Endometrial microvascular endothelial cells (primary cell): ENCODE data around the gene DHRSX. TPM values are rescaled to one million over a fixed set of nuclear protein-coding genes. Genes with fewer than 3 reads are reported as not detected.
"Not testable (repeated sequence)": the region's sequence is repeated elsewhere in the genome, so short reads cannot be mapped to it uniquely, and the experiment has no call there.

Experiments
- in situ Hi-C: cut with HindIII; loops from 2 replicates; pipeline ENCODE4 v1.10.0; 2017; ENCODE audit warnings: low sequenced_read_pairs, low pct_unique_long_range_greater_than_20kb; ENCODE audit errors: inconsistent ontology term
- total RNA-seq: library from RNA; depleted of rRNA; stranded (reverse); fragments of >200 nt; gene quantifications from one replicate; pipeline ENCODE4 v1.2.3, GENCODE V29; 2015; ENCODE audit errors: inconsistent ontology term

Gene DHRSX
- total RNA-seq, 1 donor from 2014 or later: 13.8 TPM

- in situ Hi-C loops: not testable (repeated sequence)
Measured at GRCh38 chrX:2481597-2481996, 19.2 kb downstream of the DHRSX start.

DNA sequence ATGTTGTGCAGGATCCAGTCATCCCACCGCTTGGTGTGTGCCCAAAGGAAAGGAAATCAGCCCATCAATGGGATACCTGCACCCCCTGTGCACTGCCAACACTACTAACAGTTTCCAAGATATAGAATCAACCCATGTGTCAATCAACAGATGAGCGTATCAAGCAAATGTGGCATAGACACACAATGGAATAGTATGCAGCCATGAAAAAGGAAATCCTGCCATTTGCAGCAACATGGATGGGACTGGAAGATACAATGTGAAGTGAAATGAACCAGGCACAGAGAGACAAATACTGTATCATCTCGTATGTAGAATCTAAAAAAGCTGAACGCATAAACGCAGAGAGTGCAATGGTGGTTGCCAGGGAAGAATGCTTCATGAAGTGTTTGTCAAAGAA is 20.8 kb downstream of the DHRSX start:
- in situ Hi-C loops: not testable (repeated sequence)

GRCh38 chrX:2479420-2479780 is 21.4 kb downstream of the DHRSX start:
- in situ Hi-C loops: no loop called here

- in situ Hi-C loops: no loop called here
Measured at GRCh38 chrX:2478546-2479419, 22.0 kb downstream of the DHRSX start.

DNA sequence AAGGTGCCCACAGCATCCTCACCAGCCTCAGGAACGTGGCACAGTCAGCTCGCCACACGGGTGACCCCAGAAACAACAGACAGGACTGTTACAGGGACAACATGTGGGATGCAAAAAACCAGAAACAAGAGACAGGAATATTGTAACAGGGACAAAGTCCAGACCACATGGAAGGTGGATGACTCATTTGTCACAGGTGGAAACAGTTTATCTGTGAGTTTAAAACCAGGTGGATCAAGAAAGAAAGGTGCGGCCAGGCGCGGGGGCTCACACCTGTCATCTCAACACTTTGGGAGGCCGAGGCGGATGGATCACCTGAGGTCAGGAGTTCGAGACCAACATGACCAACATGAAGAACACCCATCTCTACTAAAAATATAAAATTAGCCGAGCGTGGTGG is 23.5 kb downstream of the DHRSX start:
- in situ Hi-C loops: not testable (repeated sequence)

- in situ Hi-C loops: no loop called here
Measured at GRCh38 chrX:2474963-2475726, 25.6 kb downstream of the DHRSX start.

DNA sequence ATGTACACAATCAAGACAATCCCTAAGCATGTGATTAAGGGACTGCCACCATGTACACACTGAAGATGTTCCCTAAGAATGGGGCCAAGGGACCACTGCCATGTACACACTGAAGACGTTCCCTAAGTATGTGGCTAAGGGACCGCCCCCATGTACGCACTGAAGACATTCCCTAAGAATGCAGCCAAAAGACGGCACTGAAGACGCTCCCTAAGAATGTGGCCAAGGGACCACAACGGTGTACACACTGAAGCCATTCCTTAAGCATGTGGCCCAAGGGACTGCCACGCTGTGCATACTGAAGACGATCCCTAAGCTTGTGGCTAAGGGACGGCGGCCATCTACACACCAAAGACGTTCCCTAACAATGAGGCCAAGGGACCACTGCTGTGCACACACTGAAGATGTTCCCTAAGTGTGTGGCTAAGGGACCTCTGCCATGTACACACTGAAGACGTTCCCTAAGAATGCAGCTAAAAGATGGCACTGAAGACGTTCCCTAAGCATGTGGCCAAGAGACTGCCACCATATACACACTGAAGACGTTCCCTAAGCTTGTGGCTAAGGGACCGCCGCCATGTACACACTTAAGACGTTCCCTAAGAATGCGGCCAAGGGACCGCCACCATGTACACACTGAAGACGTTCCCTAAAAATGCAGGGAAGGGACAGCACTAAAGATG is 26.4 kb downstream of the DHRSX start:
- in situ Hi-C loops: no loop called here

DNA sequence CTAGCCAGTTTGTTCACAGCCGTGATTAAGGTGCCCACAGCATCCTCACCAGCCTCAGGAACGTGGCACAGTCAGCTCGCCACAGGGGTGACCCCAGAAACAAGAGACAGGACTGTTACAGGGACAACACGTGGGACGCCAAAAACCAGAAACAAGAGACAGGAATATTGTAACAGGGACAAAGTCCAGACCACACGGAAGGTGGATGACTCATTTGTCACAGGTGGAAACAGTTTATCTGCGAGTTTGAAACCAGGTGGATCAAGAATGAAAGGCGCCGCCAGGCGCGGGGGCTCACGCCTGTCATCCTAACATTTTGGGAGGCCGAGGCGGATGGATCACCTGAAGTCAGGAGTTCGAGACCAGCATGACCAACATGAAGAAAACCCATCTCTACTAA is 27.7 kb downstream of the DHRSX start:
- in situ Hi-C loops: not testable (repeated sequence)

DNA sequence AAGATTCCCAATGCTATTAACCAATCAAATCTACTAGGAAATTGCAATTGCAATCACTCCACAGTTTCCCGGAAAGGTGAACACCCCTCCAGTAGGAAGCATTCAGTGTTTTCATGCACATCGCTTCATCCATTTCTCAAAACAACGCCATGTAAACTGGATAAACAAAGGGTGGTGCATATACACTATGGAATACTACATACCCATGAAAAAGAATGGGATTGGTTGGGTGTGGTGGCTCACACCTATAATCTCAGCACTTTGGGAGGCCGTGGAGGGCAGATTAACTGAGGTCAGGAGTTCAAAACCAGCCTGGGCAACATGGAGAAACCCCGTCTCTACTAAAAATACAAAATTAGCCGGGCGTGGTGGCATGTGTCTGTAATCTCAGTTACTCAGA is 29.1 kb downstream of the DHRSX start:
- in situ Hi-C loops: no loop called here

DNA sequence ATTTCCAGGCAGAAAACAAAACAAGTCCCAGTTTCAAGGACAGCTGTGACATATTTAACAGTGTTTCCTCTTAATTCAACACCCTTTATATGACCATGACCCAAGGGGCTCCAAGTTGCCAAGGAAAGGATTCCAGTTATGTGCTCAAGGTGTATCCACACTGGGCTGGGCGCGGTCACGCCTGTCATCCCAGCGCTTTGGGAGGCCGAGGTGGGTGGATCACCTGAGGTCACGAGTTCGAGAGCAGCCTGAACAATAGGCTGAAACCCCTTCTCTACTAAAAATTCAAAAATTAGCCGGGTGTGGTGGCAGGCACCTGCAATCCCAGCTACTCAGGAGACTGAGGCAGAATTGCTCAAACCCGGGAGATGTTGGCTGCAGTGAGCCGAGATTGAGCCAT is 29.6 kb downstream of the DHRSX start:
- in situ Hi-C loops: not testable (repeated sequence)

DNA sequence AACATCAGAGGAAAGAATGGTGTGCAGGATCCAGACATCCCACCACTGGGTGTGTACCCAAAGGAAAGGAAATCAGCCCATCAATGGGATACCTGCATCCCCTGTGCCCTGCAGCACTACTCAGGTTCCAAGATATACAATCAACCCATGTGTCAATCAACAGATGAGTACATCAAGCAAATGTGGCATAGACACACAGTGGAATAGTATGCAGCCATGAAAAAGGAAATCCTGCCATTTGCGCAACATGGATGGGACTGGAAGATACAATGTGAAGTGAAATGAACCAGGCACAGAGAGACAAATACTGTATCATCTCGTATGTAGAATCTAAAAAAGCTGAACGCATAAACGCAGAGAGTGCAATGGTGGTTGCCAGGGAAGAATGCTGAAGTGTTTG is 30.9 kb downstream of the DHRSX start:
- in situ Hi-C loops: not testable (repeated sequence)

DNA sequence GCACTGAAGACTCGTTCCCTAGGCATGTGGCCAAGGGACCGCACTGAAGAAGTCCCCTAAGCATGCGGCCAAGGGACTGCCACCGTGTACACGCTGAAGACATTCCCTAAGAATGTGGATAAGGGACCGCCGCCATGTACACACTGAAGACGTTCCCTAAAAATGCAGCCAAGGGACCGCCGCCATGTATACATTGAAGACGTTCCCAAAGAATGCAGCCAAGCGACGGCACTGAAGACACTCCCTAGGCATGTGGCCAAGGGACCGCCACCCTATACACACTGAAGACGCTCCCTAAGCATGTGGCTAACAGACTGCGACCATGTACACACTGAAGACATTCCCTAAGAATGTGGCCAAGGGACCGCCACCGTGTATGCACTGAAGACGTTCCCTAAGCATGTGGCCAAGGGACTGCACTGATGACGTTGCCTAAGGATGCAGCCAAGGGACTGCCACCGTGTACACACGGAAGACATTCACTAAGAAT is 31.5 kb downstream of the DHRSX start:
- in situ Hi-C loops: no loop called here

- in situ Hi-C loops: no loop called here
Measured at GRCh38 chrX:2468261-2469195, 32.2 kb downstream of the DHRSX start.

- in situ Hi-C loops: no loop called here
Measured at GRCh38 chrX:2466876-2467656, 33.7 kb downstream of the DHRSX start.

DNA sequence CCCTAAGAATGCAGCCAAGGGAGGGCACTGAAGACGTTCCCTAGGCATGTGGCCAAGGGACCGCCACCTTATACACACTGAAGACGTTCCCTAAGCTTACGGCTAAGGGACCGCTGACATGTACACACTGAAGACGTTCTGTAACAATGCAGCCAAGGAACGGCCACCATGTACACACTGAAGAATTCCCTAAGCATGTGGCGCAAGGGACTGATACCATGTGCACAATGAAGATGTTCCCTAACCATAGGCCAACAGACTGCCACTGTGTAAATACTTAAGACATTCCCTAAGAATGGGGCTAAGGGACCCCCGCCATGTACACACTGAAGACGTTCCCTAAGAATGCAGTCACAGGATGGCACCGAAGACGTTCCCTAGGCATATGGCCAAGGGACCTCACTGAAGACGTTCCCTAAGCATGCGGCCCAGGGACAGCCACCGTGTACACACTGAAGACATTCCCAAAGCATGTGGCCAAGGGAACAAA is 36.1 kb downstream of the DHRSX start:
- in situ Hi-C loops: no loop called here

DNA sequence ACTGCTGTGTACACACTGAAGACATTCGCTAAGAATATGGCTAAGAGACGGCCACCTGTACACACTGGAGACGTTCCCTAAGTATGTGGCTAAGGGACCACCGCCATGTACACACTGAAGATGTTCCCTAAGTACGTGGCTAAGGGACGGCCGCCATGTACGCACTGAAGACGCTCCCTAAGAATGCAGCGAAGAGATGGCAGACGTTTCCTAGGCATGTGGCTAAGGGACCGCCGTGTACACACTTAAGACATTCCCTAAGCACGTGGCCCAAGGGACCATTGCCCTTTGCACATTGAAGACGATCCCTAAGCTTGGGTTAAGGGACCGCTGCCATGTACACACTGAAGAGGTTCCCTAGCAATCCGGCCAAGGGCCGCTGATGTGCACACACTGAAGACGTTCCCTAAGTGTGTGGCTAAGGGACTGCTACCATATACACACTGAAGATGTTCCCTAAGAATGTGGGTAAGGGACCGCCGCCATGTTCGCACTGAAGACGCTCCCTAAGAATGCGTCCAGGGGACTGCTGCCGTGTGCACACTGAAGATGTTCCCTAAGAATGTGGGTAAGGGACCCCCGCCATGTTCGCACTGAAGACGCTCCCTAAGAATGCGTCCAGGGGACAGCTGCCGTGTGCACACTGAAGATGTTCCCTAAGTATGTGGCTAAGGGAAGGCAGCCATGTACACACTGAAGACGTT is 36.7 kb downstream of the DHRSX start:
- in situ Hi-C loops: no loop called here

DNA sequence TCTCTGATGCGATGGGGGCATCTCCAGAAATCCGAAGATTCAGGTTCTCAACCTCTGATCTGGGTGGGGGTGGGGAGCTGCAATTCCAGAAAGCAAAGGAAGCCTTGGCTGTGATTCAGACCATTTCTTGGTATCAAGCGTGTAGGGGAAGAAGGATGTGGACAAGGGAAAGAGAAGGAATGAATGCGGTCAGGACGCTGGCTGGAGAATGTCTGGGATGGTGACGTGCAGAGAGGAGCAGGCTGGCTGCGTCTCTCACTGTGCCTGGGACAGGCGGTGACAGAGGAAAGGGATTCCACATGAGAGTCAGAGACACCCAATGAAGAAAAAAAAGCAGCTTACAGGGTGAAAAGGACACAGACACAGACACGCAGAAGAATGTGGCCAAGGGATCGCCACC is 37.3 kb downstream of the DHRSX start:
- in situ Hi-C loops: not testable (repeated sequence)
